ENCODE measurements around the gene RAB15. TPM values are rescaled to one million over a fixed set of nuclear protein-coding genes. Genes with fewer than 3 reads are reported as not detected.

Gene RAB15
- total RNA-seq, 6 experiments from 2014 or later: 6.5 to 13.8 (median 9.0) TPM

GRCh38 chr14:65006261-65006721, 34.2 kb upstream of the RAB15 start:
- Histone ChIP-seq H3K27ac (no peak overlapping the region), H3K4me1 (no peaks in the 10 kb centered on the region), H3K36me3 (no peaks in the 10 kb centered on the region), H3K27me3 (no peaks in the 10 kb centered on the region), H3K9me3 (no peaks in the 10 kb centered on the region), H3K4me3 (no peak overlapping the region)
- DNase-seq (no peak), ATAC-seq (no peak)
- WGBS (ENCODE audit: insufficient coverage, low coverage, low lambda C conversion rate, missing lambda C conversion rate): 96% methylated on average over 5 of the region's 6 CpGs
- intact Hi-C loops (cut with DNase I): no loop called here
- TF ChIP-seq CTCF (IDR thresholded peaks at IDR 0.05) (no peak), POLR2A (IDR thresholded peaks at IDR 0.05) (no peak)

- DNase-seq (no peak), ATAC-seq (no peak)
- TF ChIP-seq POLR2A (IDR thresholded peaks at IDR 0.05) (no peak), CTCF (IDR thresholded peaks at IDR 0.05) (no peak)
- WGBS (ENCODE audit: insufficient coverage, low coverage, low lambda C conversion rate, missing lambda C conversion rate): 81% methylated on average over 2 of the region's 2 CpGs
- intact Hi-C loops (cut with DNase I): no loop called here
- no peak overlapping the region for H3K4me3 ChIP-seq
- no peak overlapping the region for H3K27ac ChIP-seq
- no peaks in the 10 kb centered on the region for H3K27me3 ChIP-seq
- no peaks in the 10 kb centered on the region for H3K36me3 ChIP-seq
- H3K4me1 ChIP-seq: peaks cover 0 to 3% (median 0%) of the 10 kb centered on the region in 4 donors
- no peaks in the 10 kb centered on the region for H3K9me3 ChIP-seq
These were observed 31.3 kb upstream of the RAB15 start for GRCh38 chr14:65003394-65003793.

GRCh38 chr14:65002586-65003210, 30.6 kb upstream of the RAB15 start:
- intact Hi-C loops (cut with DNase I): no loop called here

GRCh38 chr14:65001723-65002122, 29.6 kb upstream of the RAB15 start:
- Histone ChIP-seq H3K4me3 (no peak overlapping the region), H3K27ac (no peak overlapping the region), H3K4me1 (peaks cover 0 to 7% (median 0%) of the 10 kb centered on the region in 4 donors), H3K27me3 (no peaks in the 10 kb centered on the region), H3K9me3 (no peaks in the 10 kb centered on the region), H3K36me3 (no peaks in the 10 kb centered on the region)
- WGBS (ENCODE audit: insufficient coverage, low coverage, low lambda C conversion rate, missing lambda C conversion rate): 96% methylated on average over 6 of the region's 6 CpGs
- DNase-seq (no peak), ATAC-seq (no peak)
- TF ChIP-seq POLR2A (IDR thresholded peaks at IDR 0.05) (no peak), CTCF (IDR thresholded peaks at IDR 0.05) (no peak)
- intact Hi-C loops (cut with DNase I): no loop called here

More at GRCh38 chr14:65002586-65003210, 30.6 kb upstream of the RAB15 start:
- no peaks in the 10 kb centered on the region for H3K9me3 ChIP-seq
- H3K4me3 ChIP-seq: no peak overlapping the region
- DNase-seq (no peak), ATAC-seq (no peak)
- 81% methylated on average over 6 of the region's 6 CpGs for WGBS (ENCODE audit: insufficient coverage, low coverage, low lambda C conversion rate, missing lambda C conversion rate)
- peaks cover 0 to 7% (median 0%) of the 10 kb centered on the region in 4 donors for H3K4me1 ChIP-seq
- H3K27me3 ChIP-seq: no peaks in the 10 kb centered on the region
- no peak for TF ChIP-seq CTCF (IDR thresholded peaks at IDR 0.05)
- TF ChIP-seq POLR2A (IDR thresholded peaks at IDR 0.05): no peak
- H3K36me3 ChIP-seq: no peaks in the 10 kb centered on the region
- H3K27ac ChIP-seq: no peak overlapping the region
